ENCODE measurements around the gene HSD17B7.

The HSD17B7 gene

GRCh38 chr1:162857850-162858249 is 67.3 kb downstream of the HSD17B7 start:
- DNase-seq (ENCODE audit: low spot score), result no peak

- no peak for DNase-seq (ENCODE audit: low spot score)
These were observed 68.7 kb downstream of the HSD17B7 start for GRCh38 chr1:162859191-162859590.

- DNase-seq (ENCODE audit: low spot score), result no peak
These were observed 70.6 kb downstream of the HSD17B7 start, which contains the start of gene CCDC190 for GRCh38 chr1:162861101-162861500. TSS of gene CCDC190 (minus strand) at chr1:162861175. CDS start at chr1:162859646, 1,529 bp downstream.

GRCh38 chr1:162861625-162862024 is 71.1 kb downstream of the HSD17B7 start:
- DNase-seq (ENCODE audit: low spot score), result no peak
